ENCODE measurements around the gene SEZ6L2. TPM values are rescaled to one million over a fixed set of nuclear protein-coding genes. Genes with fewer than 3 reads are reported as not detected.

SEZ6L2 gene
- total RNA-seq, 4 donors from 2014 or later = 1.7 to 14.2 (median 10.6) TPM

- no peaks in the 10 kb centered on the region for H3K36me3 ChIP-seq
- no peak for TF ChIP-seq POLR2A (IDR thresholded peaks at IDR 0.05)
- TF ChIP-seq, protein P1, sequence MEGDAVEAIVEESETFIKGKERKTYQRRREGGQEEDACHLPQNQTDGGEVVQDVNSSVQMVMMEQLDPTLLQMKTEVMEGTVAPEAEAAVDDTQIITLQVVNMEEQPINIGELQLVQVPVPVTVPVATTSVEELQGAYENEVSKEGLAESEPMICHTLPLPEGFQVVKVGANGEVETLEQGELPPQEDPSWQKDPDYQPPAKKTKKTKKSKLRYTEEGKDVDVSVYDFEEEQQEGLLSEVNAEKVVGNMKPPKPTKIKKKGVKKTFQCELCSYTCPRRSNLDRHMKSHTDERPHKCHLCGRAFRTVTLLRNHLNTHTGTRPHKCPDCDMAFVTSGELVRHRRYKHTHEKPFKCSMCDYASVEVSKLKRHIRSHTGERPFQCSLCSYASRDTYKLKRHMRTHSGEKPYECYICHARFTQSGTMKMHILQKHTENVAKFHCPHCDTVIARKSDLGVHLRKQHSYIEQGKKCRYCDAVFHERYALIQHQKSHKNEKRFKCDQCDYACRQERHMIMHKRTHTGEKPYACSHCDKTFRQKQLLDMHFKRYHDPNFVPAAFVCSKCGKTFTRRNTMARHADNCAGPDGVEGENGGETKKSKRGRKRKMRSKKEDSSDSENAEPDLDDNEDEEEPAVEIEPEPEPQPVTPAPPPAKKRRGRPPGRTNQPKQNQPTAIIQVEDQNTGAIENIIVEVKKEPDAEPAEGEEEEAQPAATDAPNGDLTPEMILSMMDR (IDR thresholded peaks at IDR 0.05) = no peak
- no peak for DNase-seq
- H3K9me3 ChIP-seq = no peaks in the 10 kb centered on the region
- peak overlapping the region in 3 of 4 donors; percentile 2 to 80 (median 41) for H3K4me3 ChIP-seq
- peak overlapping the region; percentile 68 to 95 (median 91) for H3K27ac ChIP-seq
- no peaks in the 10 kb centered on the region for H3K27me3 ChIP-seq
- peaks cover 8 to 78% (median 41%) of the 10 kb centered on the region in 4 donors for H3K4me1 ChIP-seq
Observed at GRCh38 chr16:29824589-29825144, 74.7 kb downstream of the SEZ6L2 start.

- H3K4me1 ChIP-seq = peaks cover 5 to 88% (median 42%) of the 10 kb centered on the region in 4 donors
- H3K27ac ChIP-seq = peak overlapping the region; percentile 89 to 95 (median 91)
- H3K27me3 ChIP-seq = no peaks in the 10 kb centered on the region
- H3K4me3 ChIP-seq = peak overlapping the region; percentile 51 to 80 (median 72)
- H3K36me3 ChIP-seq = peaks cover 0 to 5% (median 0%) of the 10 kb centered on the region in 3 donors
- TF ChIP-seq, protein P1 (IDR thresholded peaks at IDR 0.05) = no peak
- TF ChIP-seq POLR2A (IDR thresholded peaks at IDR 0.05) = peak in 1 of 2 donors; percentile 53
- H3K9me3 ChIP-seq = no peaks in the 10 kb centered on the region
- peak in 2 of 3 donors; percentile 65 to 76 for DNase-seq
Observed at GRCh38 chr16:29821643-29822115, 77.7 kb downstream of the SEZ6L2 start.

Other genes with a start within 250 kb of the SEZ6L2 start
- gene SPN, start 236.3 kb downstream of the SEZ6L2 start, total RNA-seq = 10 to 100 TPM in 1 of 4 donors, 1 to 10 TPM in 3; 2.5 to 14.0 (median 2.8) TPM
- gene QPRT, start 220.4 kb downstream of the SEZ6L2 start, total RNA-seq = 10 to 100 TPM; 40.4 to 96.3 (median 47.4) TPM
- 1 to 10 TPM; 2.2 to 9.9 (median 3.6) TPM for gene C16orf54, start 153.6 kb downstream of the SEZ6L2 start, total RNA-seq
- 100 to 1,000 TPM in 3 of 4 donors, 1 to 10 TPM in 1; 9.9 to 585 (median 158) TPM for gene ZG16, start 121.3 kb downstream of the SEZ6L2 start, total RNA-seq
- 100 to 1,000 TPM in 2 of 4 donors, 10 to 100 TPM in 2; 31.9 to 157 (median 72.8) TPM for gene KIF22, start 108.8 kb downstream of the SEZ6L2 start, total RNA-seq
- 100 to 1,000 TPM; 124 to 208 (median 135) TPM for gene MAZ, start 93.0 kb downstream of the SEZ6L2 start, total RNA-seq
- gene PRRT2, start 87.4 kb downstream of the SEZ6L2 start, total RNA-seq = 1 to 10 TPM in 2 of 4 donors, under 1 TPM in 1, not detected in 1; 0.95 to 3.3 (median 2.5) TPM
- 10 to 100 TPM; 39.5 to 50.3 (median 48.3) TPM for gene PAGR1, start 83.4 kb downstream of the SEZ6L2 start, total RNA-seq
- 100 to 1,000 TPM; 222 to 709 (median 645) TPM for gene MVP, start 79.1 kb downstream of the SEZ6L2 start, total RNA-seq
- gene CDIPT, start 36.3 kb downstream of the SEZ6L2 start, total RNA-seq = 100 to 1,000 TPM in 1 of 4 donors, 10 to 100 TPM in 3; 39.6 to 122 (median 91.2) TPM
- under 1 TPM in 1 of 4 donors, not detected in 3; 0.53 TPM for gene ASPHD1, start 938 bp upstream of the SEZ6L2 start, total RNA-seq
- gene KCTD13, start 26.7 kb upstream of the SEZ6L2 start, total RNA-seq = 10 to 100 TPM; 38.8 to 98.1 (median 48.7) TPM
- 100 to 1,000 TPM; 103 to 201 (median 170) TPM for gene TMEM219, start 62.5 kb upstream of the SEZ6L2 start, total RNA-seq
- 100 to 1,000 TPM in 1 of 4 donors, 10 to 100 TPM in 3; 78.1 to 123 (median 90.9) TPM for gene TAOK2, start 74.3 kb upstream of the SEZ6L2 start, total RNA-seq
- 10 to 100 TPM in 3 of 4 donors, 1 to 10 TPM in 1; 5.8 to 15.1 (median 13.1) TPM for gene HIRIP3, start 96.1 kb upstream of the SEZ6L2 start, total RNA-seq
- 10 to 100 TPM; 46.6 to 85.8 (median 75.9) TPM for gene INO80E, start 96.7 kb upstream of the SEZ6L2 start, total RNA-seq
- gene DOC2A, start 111.5 kb upstream of the SEZ6L2 start, total RNA-seq = 1 to 10 TPM in 3 of 4 donors, not detected in 1; 2.5 to 4.9 (median 2.9) TPM
- not detected for gene C16orf92, start 123.6 kb upstream of the SEZ6L2 start, total RNA-seq
- gene TLCD3B, start 131.7 kb upstream of the SEZ6L2 start, total RNA-seq = not detected
- 1,000 to 10,000 TPM in 1 of 4 donors, 100 to 1,000 TPM in 3; 427 to 1,063 (median 887) TPM for gene ALDOA, start 166.2 kb upstream of the SEZ6L2 start, total RNA-seq
- gene PPP4C, start 176.4 kb upstream of the SEZ6L2 start, total RNA-seq = 10 to 100 TPM; 43.7 to 79.4 (median 56.6) TPM
- gene TBX6, start 192.4 kb upstream of the SEZ6L2 start, total RNA-seq = 1 to 10 TPM in 3 of 4 donors, under 1 TPM in 1; 0.53 to 3.4 (median 2.2) TPM
- 100 to 1,000 TPM in 2 of 4 donors, 10 to 100 TPM in 2; 85.8 to 144 (median 113) TPM for gene YPEL3, start 196.7 kb upstream of the SEZ6L2 start, total RNA-seq
- 10 to 100 TPM in 3 of 4 donors, 1 to 10 TPM in 1; 9.1 to 25.6 (median 14.6) TPM for gene GDPD3, start 214.0 kb upstream of the SEZ6L2 start, total RNA-seq
- 100 to 1,000 TPM; 131 to 249 (median 191) TPM for gene MAPK3, start 223.7 kb upstream of the SEZ6L2 start, total RNA-seq

Data from Peyer's patch (tissue), 4 donors.